ENCODE measurements around the gene RAB5B.
"Not testable (repeated sequence)": the region's sequence is repeated elsewhere in the genome, so short reads cannot be mapped to it uniquely, and the experiment has no call there.

RAB5B gene

GRCh38 chr12:56017181-56017580 lies 43.3 kb downstream of the RAB5B start:
- DNase-seq (ENCODE audit: low spot score), result no peak

DNA sequence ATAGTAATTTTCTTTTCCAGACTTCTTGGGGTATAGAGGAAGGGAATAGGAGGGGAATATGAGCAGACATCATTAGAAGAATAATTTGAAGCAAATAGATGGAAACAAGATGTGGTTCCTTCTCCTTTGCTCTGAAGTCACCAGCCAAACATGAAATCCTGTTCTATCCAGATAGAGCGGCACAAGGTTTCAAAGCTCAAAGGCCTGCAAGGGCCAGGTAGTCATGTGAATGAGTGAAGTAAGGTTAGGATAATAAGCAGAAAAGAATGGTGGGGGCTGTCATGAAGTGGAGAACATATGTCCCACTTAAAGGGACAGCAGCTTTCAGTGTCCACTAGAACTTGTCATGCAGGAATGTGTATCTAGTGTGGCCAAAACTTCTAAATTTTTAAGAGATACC lies 44.5 kb downstream of the RAB5B start:
- no peak for DNase-seq (ENCODE audit: low spot score)

DNA sequence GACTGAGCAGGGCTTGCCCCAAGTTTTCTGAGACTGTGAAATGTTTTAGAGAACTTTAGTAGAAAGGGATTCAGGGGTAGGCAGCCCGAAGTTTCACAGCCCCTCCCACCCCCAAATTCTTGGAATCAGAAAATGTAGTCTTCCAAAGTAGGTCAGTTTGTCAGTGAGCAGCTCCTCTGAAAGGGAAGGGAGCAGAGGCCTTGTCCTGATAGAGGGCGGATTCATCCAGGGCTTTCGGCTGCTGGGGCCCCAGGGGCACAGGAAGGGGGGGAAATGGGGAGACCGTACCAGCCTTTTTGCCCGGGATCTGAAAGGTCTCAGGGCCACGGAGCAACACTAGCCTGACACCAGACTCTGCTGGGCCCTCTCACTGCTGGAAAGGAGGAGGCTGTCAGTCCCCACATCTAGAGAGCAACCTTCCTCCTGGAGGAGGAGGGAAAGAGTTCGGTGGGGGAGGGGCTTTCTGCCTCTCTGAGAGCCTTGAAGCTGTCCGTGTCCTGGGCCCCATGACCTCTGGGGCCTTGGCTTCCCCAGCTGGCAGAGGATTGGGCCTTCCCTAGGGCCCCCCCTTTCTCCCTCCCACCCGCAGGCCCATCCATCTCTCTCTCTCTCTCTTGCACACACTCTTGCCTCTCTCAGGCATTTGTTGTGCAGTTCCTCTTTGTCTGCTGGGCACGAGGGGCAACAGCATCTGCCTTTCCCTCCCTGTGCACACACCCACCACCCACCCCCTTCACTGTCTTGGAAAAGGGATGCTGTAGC lies 46.7 kb downstream of the RAB5B start, which contains the start of gene IKZF4:
Gene IKZF4 (plus strand): TSS at position 621 of the 762 bp plus-strand sequence. CDS start 451 bp downstream, outside the sequence.
- DNase-seq (ENCODE audit: low spot score), result no peak

GRCh38 chr12:56021889-56022497 lies 48.1 kb downstream of the RAB5B start:
- DNase-seq (ENCODE audit: low spot score), result no peak

DNA sequence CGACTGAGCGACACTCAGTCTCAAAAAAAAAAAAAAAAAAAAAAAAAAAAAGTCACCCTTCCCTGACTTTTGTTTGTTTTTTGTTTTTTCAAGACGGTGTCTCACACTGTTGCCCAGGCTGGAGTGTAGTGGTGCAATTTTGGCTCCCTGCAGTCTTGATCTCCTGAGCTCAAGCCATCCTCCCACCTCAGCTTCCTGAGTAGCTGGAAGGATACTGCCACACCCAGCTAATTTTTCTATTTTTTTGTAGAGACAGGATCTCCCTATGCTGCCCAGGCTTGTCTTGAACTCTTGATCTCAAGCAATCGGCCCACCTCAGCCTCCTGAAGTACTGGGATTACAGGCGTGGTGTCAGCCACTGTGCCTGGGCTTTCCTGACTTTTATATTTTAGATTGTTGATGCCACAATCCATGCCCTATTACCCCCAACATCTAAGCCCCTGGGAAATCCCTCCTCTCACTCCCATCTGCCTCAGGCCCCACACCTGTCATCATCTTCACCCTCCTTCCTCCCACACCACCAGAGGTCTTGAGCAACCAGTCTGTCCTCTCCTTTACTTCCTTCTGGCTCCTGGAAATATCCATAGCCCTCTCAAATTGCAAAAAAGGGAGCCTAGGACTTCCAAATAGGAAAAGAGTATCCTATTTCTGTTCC lies 54.8 kb downstream of the RAB5B start:
- DNase-seq (ENCODE audit: low spot score), result no peak

DNA sequence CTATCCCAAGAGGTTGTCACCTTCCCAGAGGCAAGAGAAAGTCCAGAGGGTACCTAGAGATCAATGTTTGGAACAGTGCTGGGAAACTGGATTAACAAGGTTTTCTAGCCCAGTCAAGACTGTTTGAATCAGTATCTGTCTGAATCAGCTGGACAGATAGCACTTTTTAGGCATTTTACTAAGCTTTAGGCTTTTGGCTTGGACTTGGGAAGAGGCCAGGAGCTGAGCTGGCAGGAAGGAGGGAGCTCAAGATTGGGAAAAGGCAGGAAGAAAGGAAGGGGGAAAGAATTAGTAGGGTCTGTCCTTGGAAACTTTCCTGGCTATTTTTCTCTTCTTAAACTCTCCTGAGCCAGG lies 55.3 kb downstream of the RAB5B start:
- DNase-seq (ENCODE audit: low spot score), result no peak

GRCh38 chr12:56029666-56030293 lies 55.9 kb downstream of the RAB5B start:
- DNase-seq (ENCODE audit: low spot score), result peak; percentile 46

DNA sequence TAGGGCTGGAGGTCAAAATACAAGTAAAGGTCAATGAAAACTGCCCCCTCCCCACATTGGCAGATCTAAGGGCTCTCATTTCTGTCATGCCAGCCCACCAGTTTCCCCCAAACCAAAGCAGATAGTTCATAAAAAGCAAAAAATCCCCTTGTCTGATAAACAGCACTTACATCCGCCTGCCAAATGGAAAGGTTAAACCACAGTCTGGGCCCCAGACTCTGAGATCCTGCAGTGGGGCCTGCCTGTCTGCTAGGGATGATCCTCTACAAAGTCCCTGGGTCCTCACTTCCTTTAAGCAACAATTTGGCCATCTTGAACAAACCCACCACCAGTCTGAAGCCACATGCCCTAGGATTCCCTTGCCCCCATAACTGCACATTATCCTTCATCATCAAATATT lies 58.1 kb downstream of the RAB5B start:
- no peak for DNase-seq (ENCODE audit: low spot score)

DNA sequence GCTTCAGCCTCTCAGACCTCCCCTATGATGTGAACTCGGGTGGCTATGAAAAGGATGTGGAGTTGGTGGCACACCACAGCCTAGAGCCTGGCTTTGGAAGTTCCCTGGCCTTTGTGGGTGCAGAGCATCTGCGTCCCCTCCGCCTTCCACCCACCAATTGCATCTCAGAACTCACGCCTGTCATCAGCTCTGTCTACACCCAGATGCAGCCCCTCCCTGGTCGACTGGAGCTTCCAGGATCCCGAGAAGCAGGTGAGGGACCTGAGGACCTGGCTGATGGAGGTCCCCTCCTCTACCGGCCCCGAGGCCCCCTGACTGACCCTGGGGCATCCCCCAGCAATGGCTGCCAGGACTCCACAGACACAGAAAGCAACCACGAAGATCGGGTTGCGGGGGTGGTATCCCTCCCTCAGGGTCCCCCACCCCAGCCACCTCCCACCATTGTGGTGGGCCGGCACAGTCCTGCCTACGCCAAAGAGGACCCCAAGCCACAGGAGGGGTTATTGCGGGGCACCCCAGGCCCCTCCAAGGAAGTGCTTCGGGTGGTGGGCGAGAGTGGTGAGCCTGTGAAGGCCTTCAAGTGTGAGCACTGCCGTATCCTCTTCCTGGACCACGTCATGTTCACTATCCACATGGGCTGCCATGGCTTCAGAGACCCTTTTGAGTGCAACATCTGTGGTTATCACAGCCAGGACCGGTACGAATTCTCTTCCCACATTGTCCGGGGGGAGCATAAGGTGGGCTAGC lies 60.9 kb downstream of the RAB5B start:
- no peak for DNase-seq (ENCODE audit: low spot score)

DNA sequence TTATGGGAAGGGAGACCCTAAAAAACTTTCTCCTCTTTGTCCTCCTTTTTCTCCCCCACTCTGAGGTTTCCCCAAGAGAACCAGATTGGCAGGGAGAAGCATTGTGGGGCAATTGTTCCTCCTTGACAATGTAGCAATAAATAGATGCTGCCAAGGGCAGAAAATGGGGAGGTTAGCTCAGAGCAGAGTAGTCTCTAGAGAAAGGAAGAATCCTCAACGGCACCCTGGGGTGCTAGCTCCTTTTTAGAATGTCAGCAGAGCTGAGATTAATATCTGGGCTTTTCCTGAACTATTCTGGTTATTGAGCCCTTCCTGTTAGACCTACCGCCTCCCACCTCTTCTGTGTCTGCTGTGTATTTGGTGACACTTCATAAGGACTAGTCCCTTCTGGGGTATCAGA lies 63.3 kb downstream of the RAB5B start:
- DNase-seq (ENCODE audit: low spot score), result no peak

GRCh38 chr12:56038022-56038655 lies 64.3 kb downstream of the RAB5B start:
- no peak for DNase-seq (ENCODE audit: low spot score)

- no peak for DNase-seq (ENCODE audit: low spot score)
These were observed 66.3 kb downstream of the RAB5B start for GRCh38 chr12:56040151-56040550.

- DNase-seq (ENCODE audit: low spot score), result no peak
These were observed 67.2 kb downstream of the RAB5B start for GRCh38 chr12:56040963-56041551.

DNA sequence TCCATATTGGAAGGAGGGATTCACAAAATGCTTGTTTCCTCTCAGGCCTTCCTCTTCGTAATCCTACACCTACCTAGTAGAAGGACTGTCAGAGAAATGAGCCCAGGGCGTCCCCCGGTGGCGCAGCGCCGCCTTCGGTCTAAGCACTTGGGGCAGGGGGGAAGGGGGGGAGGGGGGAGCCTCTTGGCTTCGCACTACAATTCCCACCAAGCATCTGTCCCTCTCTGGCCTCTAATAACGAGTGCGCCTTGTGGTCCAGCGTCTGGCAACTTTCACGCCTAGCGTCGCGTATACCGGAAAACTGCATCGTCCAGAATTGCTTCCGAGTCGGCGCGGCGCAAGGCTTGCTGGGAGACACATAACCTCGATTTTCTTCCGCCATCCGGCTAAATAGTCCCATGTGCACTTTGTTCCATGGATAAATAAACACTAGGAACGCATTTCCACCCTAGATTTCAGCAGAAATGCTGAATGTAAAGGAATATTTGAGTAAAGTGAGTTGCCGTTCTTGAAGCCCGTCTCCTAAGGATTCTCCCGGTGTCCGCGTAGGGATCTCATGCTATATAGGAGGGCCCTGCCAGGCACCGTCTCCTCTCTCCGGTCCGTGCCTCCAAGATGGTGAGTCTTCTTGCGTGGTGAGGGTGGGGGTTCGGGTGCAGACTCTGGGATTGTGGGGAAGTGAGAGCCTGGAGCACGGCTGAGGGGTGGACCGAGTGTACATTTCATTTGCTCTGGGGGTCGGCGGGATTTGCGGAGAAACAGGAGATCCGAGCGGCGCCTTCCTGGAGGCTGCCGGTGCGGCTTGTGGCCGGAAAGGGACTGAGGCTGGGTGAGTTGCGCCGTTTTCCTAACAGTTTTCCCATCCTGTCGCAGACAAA lies 67.9 kb downstream of the RAB5B start, which contains the start of gene RPS26:
Gene RPS26 (plus strand): TSS at position 367 of the 878 bp plus-strand sequence. CDS start 249 bp downstream, at position 616.
- peak; percentile 92 for DNase-seq (ENCODE audit: low spot score)

- DNase-seq (ENCODE audit: low spot score), result not testable (repeated sequence)
These were observed 68.5 kb downstream of the RAB5B start for GRCh38 chr12:56042430-56042813.

DNA sequence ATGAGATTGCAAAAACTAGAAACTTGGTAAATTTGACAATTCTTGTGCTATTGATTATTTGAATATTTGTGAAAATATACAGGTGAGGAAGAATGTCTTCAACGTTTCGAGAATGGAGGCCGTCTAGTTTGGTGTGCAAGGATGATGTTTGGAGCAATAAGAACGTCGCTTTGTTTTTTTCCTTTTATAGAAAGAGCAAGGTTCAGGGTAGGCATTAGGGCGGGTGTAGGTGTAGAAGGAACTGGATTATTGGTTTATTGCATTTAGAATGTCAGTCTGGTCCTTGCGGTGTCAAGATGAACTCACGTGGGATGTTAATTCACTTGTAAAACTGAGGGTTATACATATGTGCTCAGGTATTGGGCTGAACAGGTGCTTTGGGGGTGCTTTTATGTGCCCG lies 69.0 kb downstream of the RAB5B start:
- no peak for DNase-seq (ENCODE audit: low spot score)

Data from CD4-positive, alpha-beta T cell treated with Interleukin-6 at 100 ng/mL for 8 hours (primary cell).